H1 (cell line): ENCODE results near the gene ZNF202. TPM values are rescaled to one million over a fixed set of nuclear protein-coding genes. Genes with fewer than 3 reads are reported as not detected.

Experiments
- CTCF ChIA-PET: fragments of 300-600 bp; sonication (Branson Sonifier 250); formaldehyde crosslinking; loops from one replicate; lab custom pipeline; 2021; ENCODE audit not compliant: partially characterized antibody; lab: Charles Lee
- POLR2A ChIA-PET: fragments of 300-600 bp; sonication (Branson Sonifier 250); formaldehyde crosslinking; loops from one replicate; lab custom pipeline; 2021; ENCODE audit warnings: inconsistent platforms; ENCODE audit not compliant: partially characterized antibody; lab: Charles Lee
- DNase-seq, 2 experiments: peaks; one replicate each; pipeline versions ENCODE4 v3.0.0 to v3.0.0-alpha.2; 2010 to 2022; ENCODE audit warnings: low spot score in 2 of 2, low read depth in 1 of 2, mixed read lengths in 1 of 2
- FAIRE-seq: peaks from 2 replicates; lab custom pipeline; 2011; peaks lifted over from hg19 to GRCh38; lab: Jason Lieb, UNC
- H2AFZ ChIP-seq: 2 replicates; pipeline ENCODE4 v1.8.1; 2012; ENCODE audit warnings: low read length, inconsistent platforms
- H2AK5ac ChIP-seq: 2 replicates; pipeline ENCODE4 v1.6.1; 2013; ENCODE audit warnings: low read depth, low read length
- H2BK120ac ChIP-seq: replicated peaks from 2 replicates; pipeline ENCODE3; 2013; ENCODE audit warnings: low read depth, low read length, inconsistent platforms
- H2BK12ac ChIP-seq: 2 replicates; pipeline ENCODE4 v1.6.1; 2013; ENCODE audit warnings: low read depth, low read length
- H2BK15ac ChIP-seq: 2 replicates; pipeline ENCODE4 v1.6.1; 2013; ENCODE audit warnings: low read length
- H2BK20ac ChIP-seq: 2 replicates; pipeline ENCODE4 v1.6.1; 2013; ENCODE audit warnings: low read length
- H2BK5ac ChIP-seq: 2 replicates; pipeline ENCODE4 v1.6.1; 2013; ENCODE audit warnings: low read depth, low read length
- H3K14ac ChIP-seq: 2 replicates; pipeline ENCODE4 v1.6.1; 2013; ENCODE audit warnings: inconsistent platforms; ENCODE audit not compliant: insufficient read length
- H3K18ac ChIP-seq: 2 replicates; pipeline ENCODE4 v1.6.1; 2013; ENCODE audit warnings: low read length; ENCODE audit errors: extremely low read depth
- H3K23ac ChIP-seq: 2 replicates; pipeline ENCODE4 v1.6.1; 2013; ENCODE audit warnings: inconsistent platforms; ENCODE audit not compliant: insufficient read length
- H3K23me2 ChIP-seq: 2 replicates; pipeline ENCODE4 v1.6.1; 2013; ENCODE audit warnings: low read depth, low read length
- H3K27ac ChIP-seq: 2 replicates; pipeline ENCODE4 v1.6.1; 2011; ENCODE audit warnings: low read depth, low read length, inconsistent platforms
- H3K27me3 ChIP-seq, 4 experiments: replicated peaks in 1 of 4; 1 replicate in 1 of 4; 2 replicates in 3 of 4; pipeline versions ENCODE4 v1.6.1 to v1.8.1; 2011 to 2013; ENCODE audit warnings: low read length in 3 of 4, mild to moderate bottlenecking in 3 of 4, inconsistent platforms in 2 of 4, mixed read lengths in 2 of 4, moderate library complexity in 1 of 4; ENCODE audit not compliant: control insufficient read depth in 3 of 4, insufficient read depth in 3 of 4; ENCODE audit errors: extremely low read depth in 1 of 4
- H3K36me3 ChIP-seq, 4 experiments: 2 replicates each; pipeline versions ENCODE4 v1.6.1 to v1.8.1; 2011 to 2013; ENCODE audit warnings: mild to moderate bottlenecking in 4 of 4, low read length in 3 of 4, moderate library complexity in 2 of 4, control low read depth in 1 of 4, inconsistent platforms in 1 of 4; ENCODE audit not compliant: insufficient read depth in 4 of 4, control insufficient read depth in 2 of 4
- H3K4ac ChIP-seq: replicated peaks from 2 replicates; pipeline ENCODE3; 2013; ENCODE audit warnings: low read length, low read depth, mixed read lengths, inconsistent platforms; ENCODE audit not compliant: insufficient read length
- H3K4me1 ChIP-seq, 4 experiments: replicated peaks in 1 of 4; 1 replicate in 1 of 4; 2 replicates in 3 of 4; pipeline versions ENCODE4 v1.6.1 to v1.8.1; 2011 to 2013; ENCODE audit warnings: low read length in 3 of 4, inconsistent platforms in 2 of 4, mixed read lengths in 1 of 4; ENCODE audit not compliant: insufficient read depth in 4 of 4, control insufficient read depth in 3 of 4
- H3K4me2 ChIP-seq, 2 experiments: 2 replicates each; pipeline versions ENCODE4 v1.6.1 to v1.8.1; 2011 to 2013; ENCODE audit warnings: low read depth in 2 of 2, low read length in 2 of 2, control low read depth in 1 of 2, inconsistent platforms in 1 of 2, mild to moderate bottlenecking in 1 of 2; ENCODE audit not compliant: insufficient read depth in 1 of 2
- H3K4me3 ChIP-seq, 4 experiments: fragments of 200-600, 300-600 bp in 1 of 4; sonication (generic), shearing (Covaris generic), sonication (Bioruptor Twin) in 1 of 4; 2 replicates each; pipeline versions ENCODE4 v1.5.1 to v1.8.1; 2011 to 2016; ENCODE audit warnings: low read length in 4 of 4, low read depth in 3 of 4, control low read depth in 2 of 4, inconsistent platforms in 2 of 4, mild to moderate bottlenecking in 2 of 4, mixed read lengths in 1 of 4, moderate library complexity in 1 of 4; ENCODE audit not compliant: insufficient read depth in 2 of 4; ENCODE audit errors: extremely low read depth in 1 of 4
- H3K56ac ChIP-seq: replicated peaks from 2 replicates; pipeline ENCODE3; 2013; ENCODE audit warnings: low read depth, mild to moderate bottlenecking, mixed read lengths, low read length, inconsistent platforms; ENCODE audit not compliant: insufficient read length
- H3K79me1 ChIP-seq: 2 replicates; pipeline ENCODE4 v1.6.1; 2013; ENCODE audit warnings: low read depth, low read length, control low read depth
- H3K79me2 ChIP-seq, 2 experiments: 2 replicates each; pipeline versions ENCODE4 v1.6.1 to v1.8.1; 2012 to 2013; ENCODE audit warnings: low read length in 2 of 2, mild to moderate bottlenecking in 2 of 2, inconsistent platforms in 1 of 2; ENCODE audit not compliant: insufficient read depth in 2 of 2, control insufficient read depth in 1 of 2
- H3K9ac ChIP-seq, 4 experiments: replicated peaks in 1 of 4; 1 replicate in 1 of 4; 2 replicates in 3 of 4; pipeline versions ENCODE4 v1.6.1 to v1.8.1; 2011 to 2013; ENCODE audit warnings: low read depth in 3 of 4, low read length in 3 of 4, control low read depth in 2 of 4, mild to moderate bottlenecking in 2 of 4, moderate library complexity in 2 of 4, inconsistent platforms in 1 of 4; ENCODE audit errors: extremely low read depth in 1 of 4
- H3K9me3 ChIP-seq, 2 experiments: 2 replicates each; pipeline versions ENCODE4 v1.6.1 to v1.8.1; 2012 to 2013; ENCODE audit warnings: mild to moderate bottlenecking in 2 of 2, moderate library complexity in 2 of 2, control low read depth in 1 of 2, inconsistent platforms in 1 of 2, low read depth in 1 of 2, low read length in 1 of 2, mixed read lengths in 1 of 2; ENCODE audit not compliant: insufficient read depth in 2 of 2
- H4K20me1 ChIP-seq, 2 experiments: replicated peaks in 1 of 2; 2 replicates each; pipeline versions ENCODE3 to v1.8.1; 2011 to 2013; ENCODE audit warnings: inconsistent platforms in 2 of 2, low read length in 2 of 2, mild to moderate bottlenecking in 1 of 2; ENCODE audit not compliant: insufficient read depth in 2 of 2, control insufficient read depth in 1 of 2
- H4K5ac ChIP-seq: 2 replicates; pipeline ENCODE4 v1.6.1; 2013; ENCODE audit warnings: low read length, low read depth, mixed read lengths, inconsistent platforms; ENCODE audit not compliant: insufficient read length
- H4K8ac ChIP-seq: 2 replicates; pipeline ENCODE4 v1.8.0; 2013; ENCODE audit warnings: mild to moderate bottlenecking, moderate library complexity, low read length, inconsistent platforms; ENCODE audit not compliant: insufficient read depth; ENCODE audit errors: extremely low read depth
- H4K91ac ChIP-seq: replicated peaks from 2 replicates; pipeline ENCODE3; 2013; ENCODE audit warnings: low read length, mixed read lengths, inconsistent platforms; ENCODE audit not compliant: insufficient read length
- ASH2L ChIP-seq: fragments of 200-600, 300-600 bp; sonication (generic); IDR thresholded peaks from one replicate; pipeline ENCODE4 v1.7.1; 2017; ENCODE audit warnings: low read length
- KDM1A ChIP-seq: fragments of 200-600, 300-600 bp; sonication (generic); IDR thresholded peaks from 2 replicates; pipeline ENCODE4 v1.7.1; 2016; ENCODE audit warnings: mild to moderate bottlenecking, low read length, borderline replicate concordance
- KDM5A ChIP-seq: fragments of 200-600 bp; IDR thresholded peaks from 2 replicates; pipeline ENCODE4 v1.7.1; 2012; ENCODE audit warnings: mild to moderate bottlenecking, low read length, inconsistent platforms, mixed read lengths
- MAFK ChIP-seq: IDR thresholded peaks from 2 replicates; pipeline ENCODE4 v1.6.1; 2012; ENCODE audit warnings: low read depth, mild to moderate bottlenecking, improper control_type of control experiment, low read length
- MAX ChIP-seq: IDR thresholded peaks from 2 replicates; pipeline ENCODE4 v1.6.1; 2012; ENCODE audit warnings: inconsistent platforms
- PHF8 ChIP-seq: fragments of 200-600 bp; sonication (generic); conservative IDR thresholded peaks from 2 replicates; pipeline ENCODE4 v1.7.1; 2012; ENCODE audit warnings: low read depth, mild to moderate bottlenecking, inconsistent platforms, low read length, moderate library complexity
- TAF7 ChIP-seq: optimal IDR thresholded peaks from 2 replicates; pipeline ENCODE3; 2011; ENCODE audit warnings: low read depth, mild to moderate bottlenecking, inconsistent platforms, low read length, moderate library complexity, borderline replicate concordance
- WGBS, 2 experiments: shearing (Covaris generic) in 1 of 2; methylation state at CpG; one replicate each; pipeline versions ENCODE4 v1.1.6 to v1.1.7; 2013 to 2015; ENCODE audit warnings: low lambda C conversion rate in 2 of 2, mixed read lengths in 2 of 2, inconsistent platforms in 1 of 2, low coverage in 1 of 2, missing lambda C conversion rate in 1 of 2; ENCODE audit not compliant: insufficient replicate concordance in 2 of 2, insufficient coverage in 1 of 2, insufficient read length in 1 of 2; ENCODE audit errors: extremely low coverage in 1 of 2, missing lambda C conversion rate in 1 of 2; 5-methylcytosine and 5-hydroxymethylcytosine counted together
- polyA plus RNA-seq, 7 experiments: library from polyadenylated mRNA; depleted of rRNA in 3 of 7; stranded (reverse) in 5 of 7; unstranded in 2 of 7; fragments of >200 nt in 5 of 7; fragments of 200-250 nt in 2 of 7; gene quantifications; 1 replicate in 5 of 7; 2 replicates in 1 of 7; 4 replicates in 1 of 7; pipeline versions ENCODE4 v1.2.1 to v1.2.3, GENCODE V29; 2011 to 2013; ENCODE audit warnings: missing spikeins in 2 of 7, mixed read lengths in 2 of 7
- total RNA-seq: library from RNA; stranded (reverse); fragmentation: NEBNext Ultra II Directional; extraction: Animal tissue kit (Norgen Biotek cat#: 25700); gene quantifications from 2 replicates; pipeline ENCODE4 v1.2.1, GENCODE V29; 2021

The ZNF202 gene
- total and polyA plus RNA-seq, 2 of the 8 experiments (the other 6 are each of a cell fraction or from before 2014, with no cell fraction given): 14.1 to 33.9 TPM

GRCh38 chr11:123707206-123707605 lies 34.3 kb downstream of the ZNF202 start:
- Histone ChIP-seq H3K4me3 (no peak overlapping the region), H2BK20ac (no peak overlapping the region), H3K4me1 (peaks cover 0 to 4% (median 0%) of the 10 kb centered on the region in 4 experiments; a peak in 2 of 7 replicates), H3K9ac (no peak overlapping the region), H3K4me2 (no peak overlapping the region), H2BK120ac (no peak overlapping the region), H4K5ac (no peak overlapping the region), H3K36me3 (no peaks in the 10 kb centered on the region), H3K79me2 (no peaks in the 10 kb centered on the region), H3K27ac (no peak overlapping the region), H2BK5ac (no peak overlapping the region), H2BK12ac (no peak overlapping the region), H3K79me1 (no peaks in the 10 kb centered on the region), H3K18ac (no peak overlapping the region), H3K56ac (no peak overlapping the region), H4K91ac (no peak overlapping the region), H3K9me3 (no peaks in the 10 kb centered on the region), H3K23ac (no peak overlapping the region), H3K27me3 (no peaks in the 10 kb centered on the region), H4K8ac (no peak overlapping the region), H2AK5ac (no peak overlapping the region), H2AFZ (no peak overlapping the region)
- CTCF ChIA-PET: interaction anchor here (0.6 to 11.6 kb wide), 39 partner anchors 8 to 806 kb away, joined by 3 to 301 read pairs (median 4); partner anchors contain the start of gene SCN3B
- POLR2A ChIA-PET: interaction anchor here (0.8 to 1.3 kb wide), 2 partner anchors 65 to 1822 kb away, joined by 3 read pairs; no protein-coding TSS in a partner anchor
- FAIRE-seq (no peak), DNase-seq (no peak)
- WGBS, 2 experiments: 90% methylated on average over 3 of the region's 3 CpGs; no CpG with 5 or more reads in 1 of the 2 experiments
- no peak for TF ChIP-seq KDM1A
- no peak for TF ChIP-seq MAFK
- no peak for TF ChIP-seq KDM5A
- no peak for TF ChIP-seq MAX
- no peak for TF ChIP-seq PHF8
- no peak for TF ChIP-seq ASH2L
- no peak for TF ChIP-seq TAF7
- TF ChIP-seq, all 59 proteins: peak for 0
- no peaks in the 10 kb centered on the region for H4K20me1 ChIP-seq
- H2BK15ac ChIP-seq: no peak overlapping the region
- H3K4ac ChIP-seq: no peak overlapping the region
- no peaks in the 10 kb centered on the region for H3K23me2 ChIP-seq
- H3K14ac ChIP-seq: no peak overlapping the region
